WTC11 (cell line): Measurements from ENCODE around the gene TGFBR1. TPM values are rescaled to one million over a fixed set of nuclear protein-coding genes. Genes with fewer than 3 reads are reported as not detected.

ENCODE experiments used
- ATAC-seq: fragments of 200-7000 bp; cut with Tn5 transposase; 2 replicates; pipeline ENCODE4 v1.10.0; 2021; ENCODE audit warnings: mild to moderate bottlenecking, moderate library complexity
- CTCF ChIA-PET: fragments of 300-600 bp; sonication (Branson Sonifier 250); formaldehyde crosslinking; loops from one replicate; lab custom pipeline; 2021; ENCODE audit warnings: antibody characterized with exemption; lab: Charles Lee
- POLR2A ChIA-PET: fragments of 350-600 bp; sonication (Branson Sonifier 250); formaldehyde crosslinking; loops from one replicate; lab custom pipeline; 2021; ENCODE audit warnings: antibody characterized with exemption; lab: Charles Lee
- DNase-seq: peaks from one replicate; pipeline ENCODE4 v3.0.0; 2021; ENCODE audit warnings: low spot score
- H3K27ac Mint-ChIP-seq: 2 replicates; pipeline ENCODE4 v1.8.0; 2021; ENCODE audit warnings: mixed read lengths
- H3K27me3 Mint-ChIP-seq: 2 replicates; pipeline ENCODE4 v1.8.0; 2021; ENCODE audit warnings: low read depth, mild to moderate bottlenecking, moderate library complexity, mixed read lengths
- H3K36me3 Mint-ChIP-seq: 2 replicates; pipeline ENCODE4 v1.8.0; 2021; ENCODE audit warnings: mixed read lengths
- H3K4me1 Mint-ChIP-seq: 2 replicates; pipeline ENCODE4 v1.8.0; 2022; ENCODE audit warnings: mixed read lengths
- H3K4me3 Mint-ChIP-seq: 2 replicates; pipeline ENCODE4 v1.8.0; 2021; ENCODE audit warnings: mild to moderate bottlenecking, moderate library complexity, mixed read lengths
- H3K9me3 Mint-ChIP-seq: 2 replicates; pipeline ENCODE4 v1.8.0; 2021; ENCODE audit warnings: mixed read lengths
- ATF3 ChIP-seq: sonication (generic); formaldehyde crosslinking; conservative IDR thresholded peaks from 2 replicates; pipeline ENCODE4 v1.8.1; 2022; ENCODE audit warnings: mild to moderate bottlenecking, missing genetic modification reagents
- CREM ChIP-seq: sonication (generic); formaldehyde crosslinking; IDR thresholded peaks from 2 replicates; pipeline ENCODE4 v1.8.1; 2022; ENCODE audit warnings: mild to moderate bottlenecking, missing genetic modification reagents, moderate library complexity
- CTCF ChIP-seq: fragments of 200-600 bp; IDR thresholded peaks from 2 replicates; pipeline ENCODE4 v1.8.0; 2022; ENCODE audit warnings: antibody characterized with exemption
- EMX1 ChIP-seq: fragments of 250-450 bp; sonication (Bioruptor Pico); IDR thresholded peaks from 2 replicates; pipeline ENCODE4 v1.8.0; 2021; ENCODE audit warnings: mild to moderate bottlenecking
- FOXK1 ChIP-seq: sonication (generic); formaldehyde crosslinking; IDR thresholded peaks from 2 replicates; pipeline ENCODE4 v1.8.0; 2022; ENCODE audit warnings: mild to moderate bottlenecking, moderate library complexity, missing genetic modification reagents
- MXD4 ChIP-seq: fragments of 250-450 bp; sonication (Bioruptor Pico); IDR thresholded peaks from 2 replicates; pipeline ENCODE4 v1.8.0; 2021; ENCODE audit warnings: mild to moderate bottlenecking, moderate library complexity, borderline replicate concordance
- NFATC4 ChIP-seq: fragments of 250-450 bp; sonication (Bioruptor Pico); IDR thresholded peaks from 2 replicates; pipeline ENCODE4 v1.9.0; 2021; ENCODE audit warnings: mild to moderate bottlenecking
- NFE2L1 ChIP-seq: sonication (generic); formaldehyde crosslinking; IDR thresholded peaks from 2 replicates; pipeline ENCODE4 v1.8.1; 2023; ENCODE audit warnings: missing genetic modification reagents
- NFYB ChIP-seq: sonication (generic); formaldehyde crosslinking; conservative IDR thresholded peaks from 2 replicates; pipeline ENCODE4 v1.8.0; 2022; ENCODE audit warnings: low read depth, missing genetic modification reagents
- NR3C1 ChIP-seq: sonication (generic); formaldehyde crosslinking; conservative IDR thresholded peaks from 2 replicates; pipeline ENCODE4 v1.8.1; 2023; ENCODE audit warnings: low read depth, mild to moderate bottlenecking, missing genetic modification reagents
- SMAD4 ChIP-seq: sonication (generic); formaldehyde crosslinking; IDR thresholded peaks from 2 replicates; pipeline ENCODE4 v1.8.0; 2022; ENCODE audit warnings: mild to moderate bottlenecking, missing genetic modification reagents
- ZBTB21 ChIP-seq: sonication (generic); formaldehyde crosslinking; IDR thresholded peaks from 2 replicates; pipeline ENCODE4 v1.8.1; 2023; ENCODE audit warnings: mild to moderate bottlenecking, missing genetic modification reagents, borderline replicate concordance
- ZNF138 ChIP-seq: sonication (generic); formaldehyde crosslinking; conservative IDR thresholded peaks from 2 replicates; pipeline ENCODE4 v1.8.1; 2022; ENCODE audit warnings: mild to moderate bottlenecking, moderate library complexity, missing genetic modification reagents
- ZNF317 ChIP-seq: sonication (generic); formaldehyde crosslinking; IDR thresholded peaks from 2 replicates; pipeline ENCODE4 v1.8.1; 2023; ENCODE audit warnings: low read depth, mild to moderate bottlenecking, moderate library complexity, missing genetic modification reagents, borderline replicate concordance
- total RNA-seq: library from RNA; stranded (reverse); gene quantifications from 3 replicates; pipeline ENCODE4 v1.2.3, GENCODE V29; 2021
- TF ChIP-seq, protein P1 (sequence below): sonication (generic); formaldehyde crosslinking; conservative IDR thresholded peaks from 2 replicates; pipeline ENCODE4 v1.8.1; 2023; ENCODE audit warnings: mild to moderate bottlenecking, low read depth, missing genetic modification reagents, moderate library complexity
- TF ChIP-seq, protein P2 (sequence below): sonication (generic); formaldehyde crosslinking; IDR thresholded peaks from 2 replicates; pipeline ENCODE4 v1.8.1; 2023; ENCODE audit warnings: mild to moderate bottlenecking, missing genetic modification reagents
- TF ChIP-seq, protein P3 (sequence below): fragments of 250-450 bp; sonication (Bioruptor Pico); conservative IDR thresholded peaks from 2 replicates; pipeline ENCODE4 v1.9.0; 2021; ENCODE audit warnings: mild to moderate bottlenecking
- TF ChIP-seq, protein P4 (sequence below): sonication (generic); formaldehyde crosslinking; IDR thresholded peaks from 2 replicates; pipeline ENCODE4 v1.8.0; 2023; ENCODE audit warnings: mild to moderate bottlenecking, missing genetic modification reagents

Gene TGFBR1
- total RNA-seq, 1 experiment from 2014 or later = 42.4 TPM

DNA sequence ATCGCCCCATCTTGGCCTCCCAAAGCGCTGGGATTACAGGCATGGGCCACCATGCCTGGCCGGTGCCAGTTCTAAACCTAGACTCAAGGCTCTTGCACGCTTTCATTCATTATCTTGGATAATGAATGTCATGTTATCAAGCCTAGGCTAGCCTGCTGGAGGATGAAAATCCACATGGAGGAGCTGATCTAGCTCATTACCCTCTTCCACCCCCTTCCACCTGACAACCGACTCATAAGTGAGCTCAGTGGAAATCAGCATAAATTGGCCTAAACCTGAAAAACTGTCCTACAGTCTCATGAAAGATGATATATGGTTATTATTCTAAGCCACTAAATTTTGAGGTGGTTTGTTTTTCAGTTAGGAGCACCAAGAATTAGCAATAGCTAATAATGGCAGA lies 3.6 kb upstream of the TGFBR1 start (continued):
- TF ChIP-seq, protein P1, sequence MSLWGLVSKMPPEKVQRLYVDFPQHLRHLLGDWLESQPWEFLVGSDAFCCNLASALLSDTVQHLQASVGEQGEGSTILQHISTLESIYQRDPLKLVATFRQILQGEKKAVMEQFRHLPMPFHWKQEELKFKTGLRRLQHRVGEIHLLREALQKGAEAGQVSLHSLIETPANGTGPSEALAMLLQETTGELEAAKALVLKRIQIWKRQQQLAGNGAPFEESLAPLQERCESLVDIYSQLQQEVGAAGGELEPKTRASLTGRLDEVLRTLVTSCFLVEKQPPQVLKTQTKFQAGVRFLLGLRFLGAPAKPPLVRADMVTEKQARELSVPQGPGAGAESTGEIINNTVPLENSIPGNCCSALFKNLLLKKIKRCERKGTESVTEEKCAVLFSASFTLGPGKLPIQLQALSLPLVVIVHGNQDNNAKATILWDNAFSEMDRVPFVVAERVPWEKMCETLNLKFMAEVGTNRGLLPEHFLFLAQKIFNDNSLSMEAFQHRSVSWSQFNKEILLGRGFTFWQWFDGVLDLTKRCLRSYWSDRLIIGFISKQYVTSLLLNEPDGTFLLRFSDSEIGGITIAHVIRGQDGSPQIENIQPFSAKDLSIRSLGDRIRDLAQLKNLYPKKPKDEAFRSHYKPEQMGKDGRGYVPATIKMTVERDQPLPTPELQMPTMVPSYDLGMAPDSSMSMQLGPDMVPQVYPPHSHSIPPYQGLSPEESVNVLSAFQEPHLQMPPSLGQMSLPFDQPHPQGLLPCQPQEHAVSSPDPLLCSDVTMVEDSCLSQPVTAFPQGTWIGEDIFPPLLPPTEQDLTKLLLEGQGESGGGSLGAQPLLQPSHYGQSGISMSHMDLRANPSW (CRISPR knock-in tag) = no peak
- TF ChIP-seq MXD4 (CRISPR knock-in tag) (no peak), FOXK1 (CRISPR knock-in tag) (no peak)

DNA sequence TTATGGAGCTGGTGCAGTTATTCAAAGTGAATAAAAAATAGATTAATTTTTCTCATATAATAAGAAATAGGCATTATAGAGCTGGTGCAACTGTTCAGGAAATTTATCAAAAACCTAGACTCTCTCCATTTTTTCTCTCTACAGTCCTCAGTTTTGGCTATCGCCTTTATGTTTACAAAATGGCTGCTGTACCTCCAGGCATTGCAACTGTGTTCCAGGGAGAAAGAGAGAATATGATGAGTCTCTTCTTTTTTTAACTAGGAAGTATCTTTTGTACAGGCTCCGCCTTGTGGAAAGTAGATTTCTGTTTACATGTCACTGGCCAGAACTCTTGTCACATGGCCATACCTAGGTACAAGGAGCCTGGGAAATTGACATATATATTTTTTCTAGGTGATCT lies 3.1 kb upstream of the TGFBR1 start:
- Mint-ChIP-seq H3K4me1 (peaks cover 25% of the 10 kb centered on the region), H3K36me3 (no peaks in the 10 kb centered on the region), H3K27ac (no peak overlapping the region), H3K4me3 (no peak overlapping the region)
- CTCF ChIA-PET = interaction anchor here (0.6 to 1.1 kb wide), 2 partner anchors 100 to 158 kb away, joined by 3 read pairs; partner anchors contain the start of gene COL15A1
- TF ChIP-seq SMAD4 (CRISPR knock-in tag) (no peak), NR3C1 (no peak), CTCF (no peak), NFATC4 (CRISPR knock-in tag) (no peak), EMX1 (CRISPR knock-in tag) (no peak), ZNF138 (CRISPR knock-in tag) (no peak), ATF3 (CRISPR knock-in tag) (no peak), NFE2L1 (no peak), CREM (CRISPR knock-in tag) (no peak), NFYB (no peak), MXD4 (CRISPR knock-in tag) (no peak), ZNF317 (CRISPR knock-in tag) (no peak), ZBTB21 (CRISPR knock-in tag) (no peak)
- TF ChIP-seq, protein P2, sequence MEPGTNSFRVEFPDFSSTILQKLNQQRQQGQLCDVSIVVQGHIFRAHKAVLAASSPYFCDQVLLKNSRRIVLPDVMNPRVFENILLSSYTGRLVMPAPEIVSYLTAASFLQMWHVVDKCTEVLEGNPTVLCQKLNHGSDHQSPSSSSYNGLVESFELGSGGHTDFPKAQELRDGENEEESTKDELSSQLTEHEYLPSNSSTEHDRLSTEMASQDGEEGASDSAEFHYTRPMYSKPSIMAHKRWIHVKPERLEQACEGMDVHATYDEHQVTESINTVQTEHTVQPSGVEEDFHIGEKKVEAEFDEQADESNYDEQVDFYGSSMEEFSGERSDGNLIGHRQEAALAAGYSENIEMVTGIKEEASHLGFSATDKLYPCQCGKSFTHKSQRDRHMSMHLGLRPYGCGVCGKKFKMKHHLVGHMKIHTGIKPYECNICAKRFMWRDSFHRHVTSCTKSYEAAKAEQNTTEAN (CRISPR knock-in tag) = no peak
- TF ChIP-seq, protein P3, sequence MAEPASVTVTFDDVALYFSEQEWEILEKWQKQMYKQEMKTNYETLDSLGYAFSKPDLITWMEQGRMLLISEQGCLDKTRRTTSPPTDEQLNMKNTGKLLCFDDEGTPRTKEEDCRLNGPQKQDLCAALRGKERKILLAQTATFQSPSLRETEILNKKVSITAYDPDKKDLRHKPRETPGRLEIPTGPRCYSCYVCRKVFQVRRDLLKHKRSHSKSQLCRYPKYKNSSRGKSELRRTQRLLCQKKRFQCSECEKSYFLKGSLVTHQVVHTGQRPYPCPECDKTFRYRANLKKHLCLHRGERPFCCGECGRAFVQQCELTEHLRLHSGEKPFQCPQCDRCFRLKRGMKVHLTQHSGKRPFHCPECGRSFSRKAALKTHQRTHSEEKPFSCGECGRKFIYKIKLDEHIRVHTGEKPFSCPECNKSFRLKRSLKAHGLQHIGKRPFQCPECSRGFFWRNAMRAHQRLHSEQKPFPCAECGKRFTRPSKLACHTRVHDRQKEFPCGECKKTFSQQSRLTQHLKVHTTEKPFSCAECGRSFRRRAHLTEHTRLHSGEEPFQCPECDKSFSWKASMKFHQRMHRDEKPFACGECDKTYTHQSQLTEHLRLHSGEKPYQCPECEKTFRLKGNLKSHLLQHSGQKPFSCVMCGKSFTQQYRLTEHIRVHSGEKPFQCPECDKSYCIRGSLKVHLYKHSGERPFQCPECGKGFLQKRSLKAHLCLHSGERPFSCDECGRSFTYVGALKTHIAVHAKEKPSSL (CRISPR knock-in tag) = no peak
- TF ChIP-seq, protein P4, sequence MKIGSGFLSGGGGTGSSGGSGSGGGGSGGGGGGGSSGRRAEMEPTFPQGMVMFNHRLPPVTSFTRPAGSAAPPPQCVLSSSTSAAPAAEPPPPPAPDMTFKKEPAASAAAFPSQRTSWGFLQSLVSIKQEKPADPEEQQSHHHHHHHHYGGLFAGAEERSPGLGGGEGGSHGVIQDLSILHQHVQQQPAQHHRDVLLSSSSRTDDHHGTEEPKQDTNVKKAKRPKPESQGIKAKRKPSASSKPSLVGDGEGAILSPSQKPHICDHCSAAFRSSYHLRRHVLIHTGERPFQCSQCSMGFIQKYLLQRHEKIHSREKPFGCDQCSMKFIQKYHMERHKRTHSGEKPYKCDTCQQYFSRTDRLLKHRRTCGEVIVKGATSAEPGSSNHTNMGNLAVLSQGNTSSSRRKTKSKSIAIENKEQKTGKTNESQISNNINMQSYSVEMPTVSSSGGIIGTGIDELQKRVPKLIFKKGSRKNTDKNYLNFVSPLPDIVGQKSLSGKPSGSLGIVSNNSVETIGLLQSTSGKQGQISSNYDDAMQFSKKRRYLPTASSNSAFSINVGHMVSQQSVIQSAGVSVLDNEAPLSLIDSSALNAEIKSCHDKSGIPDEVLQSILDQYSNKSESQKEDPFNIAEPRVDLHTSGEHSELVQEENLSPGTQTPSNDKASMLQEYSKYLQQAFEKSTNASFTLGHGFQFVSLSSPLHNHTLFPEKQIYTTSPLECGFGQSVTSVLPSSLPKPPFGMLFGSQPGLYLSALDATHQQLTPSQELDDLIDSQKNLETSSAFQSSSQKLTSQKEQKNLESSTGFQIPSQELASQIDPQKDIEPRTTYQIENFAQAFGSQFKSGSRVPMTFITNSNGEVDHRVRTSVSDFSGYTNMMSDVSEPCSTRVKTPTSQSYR = no peak
- TF ChIP-seq, all 79 proteins: peak for 0
- ATAC-seq = no peak
- peaks cover 9% of the 10 kb centered on the region; the same call in 1 of the 2 replicates for H3K9me3 Mint-ChIP-seq
- H3K27me3 Mint-ChIP-seq = peaks cover 18% of the 10 kb centered on the region
- POLR2A ChIA-PET = no interaction called here
- DNase-seq = no peak
